Measurements from ENCODE around the gene TSKU.

DNA sequence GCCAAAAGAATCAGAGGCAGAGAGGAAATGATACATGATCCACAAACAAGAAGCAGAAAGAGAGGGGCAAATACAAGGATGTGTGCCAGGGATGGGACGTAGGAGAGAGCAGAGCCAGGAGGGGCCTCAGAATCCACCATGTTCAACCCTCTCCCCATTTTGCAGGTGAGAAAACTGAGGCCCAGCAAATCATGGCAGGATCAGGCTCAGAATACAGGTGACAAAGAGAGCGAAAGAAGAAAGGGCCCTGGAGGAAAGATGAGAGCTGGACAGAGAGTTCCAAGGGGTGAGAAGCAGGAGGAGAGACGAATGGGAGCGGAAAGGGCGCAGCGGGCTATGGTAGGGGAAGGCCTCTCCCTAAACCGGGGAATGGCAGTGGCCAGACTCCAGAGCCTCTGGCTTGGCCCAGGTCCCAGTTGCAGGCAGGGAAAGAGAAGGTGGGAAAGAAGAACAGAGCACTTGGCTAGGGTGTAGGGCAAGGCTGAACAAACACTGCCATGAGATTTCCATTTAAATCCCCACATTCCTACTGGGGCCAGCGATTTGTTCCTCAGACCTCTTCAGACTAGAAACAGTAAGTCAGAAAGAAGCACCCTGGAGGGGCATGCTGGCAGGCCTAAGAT is 44.4 kb upstream of the TSKU start:
- no peak for TF ChIP-seq CTCF (IDR thresholded peaks at IDR 0.05; ENCODE audit: insufficient read depth, low read depth, low read length)
- TF ChIP-seq EZH2 (IDR thresholded peaks at IDR 0.05; ENCODE audit: insufficient read depth, low read length): no peak
